Suppressor macrophage treated with lipopolysaccharide for 4 hours (primary cell): ENCODE measurements around the gene EFHD1.
"Not testable (repeated sequence)": the region's sequence is repeated elsewhere in the genome, so short reads cannot be mapped to it uniquely, and the experiment has no call there.

Experiments
- DNase-seq: peaks from one replicate; pipeline ENCODE4 v3.0.0-alpha.2; 2020

EFHD1 gene

DNA sequence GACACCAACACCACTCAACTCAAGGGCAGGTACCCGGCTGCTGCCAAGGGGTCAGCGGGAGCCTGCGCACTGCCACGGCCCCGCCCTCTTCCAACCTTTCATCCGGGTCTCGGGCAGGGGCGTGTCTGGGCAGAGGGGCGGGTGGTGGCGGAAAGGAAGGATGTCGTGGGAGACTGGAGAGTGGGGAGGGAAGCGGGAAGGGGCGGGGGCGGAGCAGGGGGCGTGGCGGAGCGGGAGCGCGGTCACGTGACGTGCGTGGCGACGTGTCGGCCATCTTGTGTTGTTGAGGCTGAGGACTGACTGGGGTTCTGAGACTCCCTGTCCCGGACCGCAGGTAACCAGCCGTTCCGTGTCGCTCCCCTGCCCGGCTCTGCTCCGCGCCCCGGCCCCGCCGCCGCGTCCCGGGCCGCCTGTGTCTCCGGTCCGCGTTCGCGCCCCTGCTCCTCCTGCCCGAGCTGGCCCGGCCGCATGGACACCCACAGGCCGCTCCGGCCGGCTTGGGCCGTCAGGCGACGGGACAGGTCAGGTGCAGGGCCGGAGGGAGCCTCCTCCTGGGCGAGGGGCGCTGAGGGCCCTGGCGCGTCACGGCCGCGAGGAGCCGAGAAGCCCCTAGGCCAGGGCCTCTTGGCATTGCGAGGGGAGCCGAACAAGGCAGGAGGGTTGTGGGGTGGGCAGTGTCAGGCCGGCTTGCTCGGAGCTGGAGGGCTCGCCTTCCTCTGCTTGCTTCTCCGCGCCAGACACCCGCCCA, 63.8 kb downstream of the EFHD1 start, which contains the start of gene GIGYF2:
GIGYF2 (plus strand) TSS at position 273 of the 748 bp plus-strand sequence. CDS start 37,867 bp downstream, outside the sequence.
- DNase-seq: peak; percentile 97

DNA sequence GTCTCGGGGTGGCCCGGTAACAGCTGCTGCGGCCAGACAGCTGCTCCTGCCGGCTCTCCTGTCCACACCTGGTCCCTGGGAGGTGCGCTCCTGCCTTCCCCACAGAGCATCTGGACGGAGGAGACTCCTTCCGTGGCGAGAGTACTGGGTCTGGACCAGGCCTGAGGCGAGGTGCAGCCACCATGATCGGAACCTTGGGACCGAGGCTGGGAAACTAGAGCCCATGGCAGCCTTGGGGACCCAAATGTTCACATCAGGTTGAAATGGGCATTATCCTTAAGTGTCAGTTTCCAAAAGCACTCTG, 64.4 kb downstream of the EFHD1 start:
- no peak for DNase-seq

- DNase-seq: peak; percentile 30
Measured at GRCh38 chr2:232698556-232699091, 65.2 kb downstream of the EFHD1 start.

GRCh38 chr2:232699110-232699509, 65.7 kb downstream of the EFHD1 start:
- DNase-seq: no peak

- DNase-seq: peak; percentile 10
Measured at GRCh38 chr2:232700154-232700553, 66.8 kb downstream of the EFHD1 start.

DNA sequence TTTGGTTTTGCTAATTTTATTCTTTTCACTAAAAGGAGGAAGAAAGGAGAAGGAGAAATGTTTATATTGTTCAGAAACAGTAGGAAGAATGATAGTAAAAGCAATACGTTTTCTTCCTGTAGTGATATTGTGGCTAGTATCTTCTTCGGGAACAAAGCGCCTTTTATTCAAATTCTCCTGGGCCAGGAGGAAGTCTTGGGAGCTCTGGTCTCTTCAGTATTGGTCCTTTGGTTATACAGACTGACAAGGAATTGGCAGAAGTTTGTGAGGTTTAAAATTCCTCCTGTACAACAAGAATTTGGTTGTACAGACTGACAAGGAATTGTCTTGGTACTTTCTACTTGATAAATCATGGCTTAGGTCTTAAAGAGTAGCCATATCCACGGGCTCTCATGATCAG, 73.7 kb downstream of the EFHD1 start:
- DNase-seq: no peak

GRCh38 chr2:232713505-232713904, 80.1 kb downstream of the EFHD1 start:
- DNase-seq: no peak

DNA sequence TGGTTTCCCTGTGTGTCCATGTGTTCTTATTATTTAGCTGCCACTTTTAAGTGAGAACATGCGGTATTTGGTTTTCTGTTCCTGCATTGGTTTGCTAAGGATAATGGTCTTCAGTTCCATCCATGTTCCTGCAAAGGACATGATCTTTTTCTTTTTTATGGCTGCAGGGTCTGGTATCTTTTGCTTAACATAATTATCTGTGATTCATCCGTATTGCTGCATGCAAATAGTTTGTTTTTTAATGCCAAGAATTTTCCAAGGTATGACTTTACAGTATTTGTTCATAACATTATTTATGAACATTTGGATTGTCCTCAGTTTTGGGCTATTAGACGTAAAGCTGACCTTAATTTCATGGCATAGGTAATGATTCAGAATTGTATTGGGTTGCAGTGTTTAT, 81.6 kb downstream of the EFHD1 start:
- DNase-seq: no peak

GRCh38 chr2:232720056-232720455, 86.7 kb downstream of the EFHD1 start:
- DNase-seq: not testable (repeated sequence)

DNA sequence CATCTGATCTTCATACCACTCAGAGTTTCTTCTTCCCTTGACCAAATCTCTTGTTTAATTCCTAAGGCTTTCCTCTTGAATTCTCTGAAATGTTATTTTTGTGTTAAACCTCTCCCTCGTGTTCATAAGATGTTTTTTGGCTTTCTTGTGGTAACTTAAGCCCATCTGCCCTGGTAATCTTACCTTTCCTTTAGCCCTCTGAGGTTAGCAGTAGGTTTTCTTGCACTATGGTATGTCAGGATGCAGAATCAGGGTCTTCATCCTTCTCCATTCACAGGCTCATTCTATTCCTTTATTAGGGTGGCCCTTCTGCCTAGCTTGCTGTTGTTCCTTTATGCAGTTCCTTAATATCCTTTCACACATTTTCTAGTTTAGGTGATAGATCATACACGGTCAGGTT, 87.9 kb downstream of the EFHD1 start:
- no peak for DNase-seq

DNA sequence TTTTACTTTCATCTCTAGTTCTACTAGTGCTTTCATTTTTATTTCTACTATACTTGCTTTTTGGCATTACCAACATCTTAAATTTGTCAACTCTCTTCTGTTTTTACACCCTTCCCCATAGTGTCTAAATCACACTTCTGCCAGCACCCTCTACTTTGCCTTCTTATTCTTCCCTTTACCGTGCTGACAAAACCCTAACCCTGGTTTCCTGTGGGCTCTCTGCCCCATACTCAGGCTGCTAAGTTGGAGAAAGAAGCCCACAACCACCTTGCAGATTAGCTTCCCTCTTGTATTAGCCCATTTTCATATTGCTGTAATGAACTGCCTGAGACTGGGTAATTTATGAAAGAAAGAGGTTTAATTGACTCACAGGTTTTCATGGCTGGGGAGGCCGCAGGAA, 88.5 kb downstream of the EFHD1 start:
- DNase-seq: peak; percentile 14

- no peak for DNase-seq
Measured at GRCh38 chr2:232723027-232723426, 89.6 kb downstream of the EFHD1 start.

DNA sequence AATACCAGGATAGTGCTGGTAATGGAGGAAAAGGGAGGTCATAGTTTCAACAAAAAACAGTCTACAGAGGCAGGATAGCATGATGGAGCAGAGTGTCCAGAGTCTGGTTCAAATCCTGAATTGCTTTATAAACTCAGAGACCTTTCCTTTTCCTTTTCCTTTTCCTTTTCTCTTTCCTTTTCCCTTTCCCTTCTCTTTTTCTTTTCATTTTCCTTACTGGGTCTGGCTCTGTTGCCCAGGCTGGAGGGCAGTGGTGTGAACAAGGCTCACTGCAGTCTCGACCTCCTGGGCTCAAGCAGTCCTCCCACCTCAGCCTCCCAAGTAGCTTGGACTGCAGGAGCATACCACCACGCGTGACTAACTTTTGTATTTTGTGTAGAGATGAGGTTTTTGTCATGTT, 95.4 kb downstream of the EFHD1 start:
- DNase-seq: no peak

GRCh38 chr2:232731470-232731869, 98.1 kb downstream of the EFHD1 start:
- DNase-seq: no peak
